ENCODE data around the gene OSBPL1A.

Gene OSBPL1A

GRCh38 chr18:24333084-24333483, 64.5 kb downstream of the OSBPL1A start:
- no peak for FAIRE-seq

GRCh38 chr18:24326211-24326610, 71.4 kb downstream of the OSBPL1A start:
- no peak for FAIRE-seq

- no peak for FAIRE-seq
Measured at GRCh38 chr18:24322584-24323136, 75.0 kb downstream of the OSBPL1A start.

GRCh38 chr18:24321071-24321470, 76.6 kb downstream of the OSBPL1A start:
- FAIRE-seq = no peak

- no peak for FAIRE-seq
Measured at GRCh38 chr18:24319757-24320156, 77.9 kb downstream of the OSBPL1A start.

GRCh38 chr18:24317370-24317769, 80.3 kb downstream of the OSBPL1A start:
- no peak for FAIRE-seq

GRCh38 chr18:24315170-24315569, 82.5 kb downstream of the OSBPL1A start:
- no peak for FAIRE-seq

GRCh38 chr18:24306201-24306600, 91.4 kb downstream of the OSBPL1A start:
- FAIRE-seq = no peak

- FAIRE-seq = no peak
Measured at GRCh38 chr18:24300703-24301102, 96.9 kb downstream of the OSBPL1A start.

GRCh38 chr18:24296276-24296675, 101.3 kb downstream of the OSBPL1A start:
- FAIRE-seq = no peak

- no peak for FAIRE-seq
Measured at GRCh38 chr18:24293254-24293653, 104.4 kb downstream of the OSBPL1A start.

GRCh38 chr18:24278591-24278990, 119.0 kb downstream of the OSBPL1A start:
- no peak for FAIRE-seq

- FAIRE-seq = no peak
Measured at GRCh38 chr18:24277516-24278195, 120.0 kb downstream of the OSBPL1A start.

GRCh38 chr18:24276994-24277393, 120.6 kb downstream of the OSBPL1A start:
- no peak for FAIRE-seq

- no peak for FAIRE-seq
Measured at GRCh38 chr18:24274837-24275236, 122.8 kb downstream of the OSBPL1A start.

- FAIRE-seq = no peak
Measured at GRCh38 chr18:24273596-24273995, 124.0 kb downstream of the OSBPL1A start.

- no peak for FAIRE-seq
Measured at GRCh38 chr18:24272229-24272525, 125.4 kb downstream of the OSBPL1A start.

- no peak for FAIRE-seq
Measured at GRCh38 chr18:24271381-24272228, 126.0 kb downstream of the OSBPL1A start.

- no peak for FAIRE-seq
Measured at GRCh38 chr18:24270937-24271380, 126.7 kb downstream of the OSBPL1A start.

GRCh38 chr18:24270358-24270936, 127.2 kb downstream of the OSBPL1A start:
- no peak for FAIRE-seq

GRCh38 chr18:24268784-24269550, 128.7 kb downstream of the OSBPL1A start:
- FAIRE-seq = no peak

- no peak for FAIRE-seq
Measured at GRCh38 chr18:24267878-24268277, 129.7 kb downstream of the OSBPL1A start.

- FAIRE-seq = no peak
Measured at GRCh38 chr18:24266131-24266530, 131.5 kb downstream of the OSBPL1A start.
